Hematopoietic multipotent progenitor cell treated with erythropoietin and hydrocortisone succinate and interleukin-3 and kit ligand, for 4 days (in vitro differentiated cells): ENCODE data around the gene TMEM202.
A peak's percentile ranks its signal among the peaks of the same experiment; 100 is the strongest.
"Not testable (repeated sequence)": the region's sequence is repeated elsewhere in the genome, so short reads cannot be mapped to it uniquely, and the experiment has no call there.

Source experiments
- DNase-seq: peaks from one replicate; pipeline ENCODE4 v3.0.0-alpha.2; 2015

TMEM202 gene, protein sequence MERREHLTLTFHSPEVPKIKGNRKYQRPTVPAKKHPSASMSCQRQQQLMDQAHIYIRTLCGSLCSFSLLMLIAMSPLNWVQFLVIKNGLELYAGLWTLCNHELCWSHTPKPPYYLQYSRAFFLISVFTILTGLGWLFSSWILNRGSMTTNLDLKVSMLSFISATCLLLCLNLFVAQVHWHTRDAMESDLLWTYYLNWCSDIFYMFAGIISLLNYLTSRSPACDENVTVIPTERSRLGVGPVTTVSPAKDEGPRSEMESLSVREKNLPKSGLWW

DNA sequence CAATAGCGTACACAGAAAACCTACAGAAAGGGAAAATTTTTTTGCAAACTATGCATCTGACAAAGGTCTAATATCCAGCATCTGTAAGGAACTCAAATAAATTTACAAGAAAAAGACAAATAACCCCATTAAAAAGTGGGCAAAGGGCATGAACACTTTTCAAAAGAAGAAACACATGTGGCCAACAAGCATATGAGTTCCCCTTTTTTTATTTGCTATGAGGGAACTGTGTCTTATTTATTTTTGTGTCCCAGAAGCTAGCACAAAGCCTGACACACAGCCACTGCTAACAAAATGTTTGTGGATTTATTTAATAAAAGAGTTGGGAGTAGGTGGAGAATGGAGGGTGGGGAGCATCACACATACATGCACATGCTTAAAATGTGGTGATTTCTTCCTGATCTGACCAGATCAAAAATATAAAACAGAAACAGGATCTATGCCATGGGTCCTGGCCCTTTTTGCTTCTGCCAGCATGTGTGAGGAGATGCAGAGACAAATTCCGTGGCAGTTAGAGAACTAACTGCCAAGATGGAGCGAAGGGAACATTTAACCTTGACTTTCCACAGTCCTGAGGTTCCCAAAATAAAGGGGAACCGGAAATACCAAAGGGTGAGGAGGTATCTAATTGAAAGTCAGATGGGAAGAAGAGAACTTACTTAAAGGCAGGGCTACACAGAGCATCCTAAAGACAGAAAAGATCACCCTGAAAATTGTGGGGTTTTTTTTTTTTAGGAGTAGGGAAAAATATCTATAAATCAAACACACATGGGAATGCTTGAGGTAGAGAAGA lies at the start of gene TMEM202:
TMEM202 (plus strand) TSS at position 510 of the 793 bp plus-strand sequence; CDS start at position 532, 22 bp downstream.
- peak; percentile 7 for DNase-seq

DNA sequence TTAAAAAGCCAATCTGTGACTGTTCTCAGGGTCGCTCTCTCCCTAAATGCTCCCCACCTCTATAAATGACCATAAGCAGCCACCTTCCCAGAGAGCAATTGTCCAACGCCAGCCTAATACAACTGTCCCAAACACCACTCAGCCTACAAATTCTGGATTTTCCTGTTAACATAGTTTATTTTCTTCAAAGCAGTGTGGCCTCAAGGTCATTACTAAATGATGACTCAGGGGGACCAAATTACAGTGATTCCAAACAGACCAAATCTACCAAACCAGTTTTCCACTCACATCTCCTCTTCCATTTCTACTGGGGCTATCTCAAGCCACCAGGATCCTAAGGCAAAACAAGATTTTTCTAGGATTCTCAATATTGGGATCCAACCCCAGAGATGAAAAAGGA lies 44.8 kb upstream of the TMEM202 start:
- no peak for DNase-seq

DNA sequence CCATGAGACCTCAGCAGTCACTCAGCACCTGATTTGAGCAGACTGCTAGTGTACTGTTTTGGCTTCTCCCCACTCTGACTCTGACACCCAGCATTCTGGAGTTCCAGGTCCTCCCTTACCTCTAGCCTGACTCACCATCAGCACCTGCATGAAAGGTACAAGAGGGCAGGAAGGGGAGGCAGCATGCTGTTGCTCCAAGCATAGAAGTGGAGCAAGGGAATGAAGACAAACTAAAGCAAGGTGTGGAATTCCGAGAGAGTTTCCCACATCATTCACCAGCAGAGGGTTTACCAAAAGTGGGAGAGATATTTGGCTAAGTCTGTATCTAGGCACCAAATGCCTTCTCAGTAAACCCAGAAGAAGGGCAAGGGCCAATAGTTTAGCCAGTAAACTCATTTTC lies 43.6 kb upstream of the TMEM202 start:
- no peak for DNase-seq

DNA sequence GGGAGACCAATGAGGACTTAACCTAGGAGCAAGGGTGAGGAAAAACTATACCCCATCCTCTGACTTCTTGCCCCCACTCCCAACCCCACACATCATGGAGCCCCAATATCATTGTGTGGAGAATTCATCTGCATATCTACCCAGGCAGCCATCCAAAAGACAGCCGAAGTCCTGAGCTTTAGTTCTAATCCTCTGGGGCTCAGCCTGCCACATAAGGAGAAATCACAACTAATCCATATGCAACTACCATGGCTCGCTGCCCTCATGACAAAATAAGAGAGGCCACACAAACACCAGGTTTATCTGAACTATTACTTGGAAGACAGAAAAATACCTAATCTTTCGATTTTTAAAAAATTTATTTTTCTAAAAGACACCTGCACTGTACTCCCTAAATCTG lies 40.0 kb upstream of the TMEM202 start:
- no peak for DNase-seq

DNA sequence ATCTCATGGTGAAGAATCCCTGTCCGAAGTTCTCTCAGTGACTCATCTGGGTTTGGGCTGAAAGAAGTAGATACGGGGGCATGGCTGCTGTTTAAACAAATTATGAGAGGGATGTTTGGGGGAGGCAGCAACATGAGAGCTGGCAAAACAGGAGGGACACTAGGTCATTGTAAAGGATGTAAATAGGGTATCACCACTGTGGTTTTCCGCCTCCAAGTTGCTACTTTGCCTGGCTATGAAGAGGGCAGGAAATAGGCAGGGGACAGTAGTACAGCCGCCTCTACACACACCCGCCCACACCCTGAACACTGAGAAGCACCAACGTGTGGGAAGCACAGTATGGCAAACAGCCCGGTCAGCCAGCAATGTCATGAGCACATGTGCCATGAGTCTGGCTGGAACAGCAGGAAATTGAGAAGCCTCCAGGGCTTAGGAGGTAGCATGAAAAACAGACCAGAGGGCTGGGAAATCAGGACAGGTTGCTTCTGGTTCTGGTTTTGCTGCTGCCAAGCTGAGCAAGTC lies 39.4 kb upstream of the TMEM202 start:
- DNase-seq = no peak

DNA sequence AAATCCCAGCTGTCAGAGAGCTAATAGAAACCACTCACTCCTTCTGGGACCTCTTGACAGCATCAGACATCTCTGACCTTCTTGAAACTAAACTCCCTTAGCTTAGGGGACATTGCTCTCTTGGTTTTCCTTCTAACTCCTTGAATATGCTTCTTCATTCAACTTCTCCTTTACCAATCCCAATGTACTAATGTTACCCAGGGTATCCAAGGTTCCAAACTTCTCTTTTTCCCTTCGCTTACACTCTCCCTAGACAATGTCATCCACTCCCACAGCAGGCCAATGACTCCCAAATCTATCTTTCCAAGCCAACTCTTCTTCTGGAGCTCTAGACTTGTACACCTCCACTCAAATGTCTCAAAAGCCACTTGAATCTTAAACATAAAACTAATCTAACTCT lies 36.9 kb upstream of the TMEM202 start:
- DNase-seq = no peak

DNA sequence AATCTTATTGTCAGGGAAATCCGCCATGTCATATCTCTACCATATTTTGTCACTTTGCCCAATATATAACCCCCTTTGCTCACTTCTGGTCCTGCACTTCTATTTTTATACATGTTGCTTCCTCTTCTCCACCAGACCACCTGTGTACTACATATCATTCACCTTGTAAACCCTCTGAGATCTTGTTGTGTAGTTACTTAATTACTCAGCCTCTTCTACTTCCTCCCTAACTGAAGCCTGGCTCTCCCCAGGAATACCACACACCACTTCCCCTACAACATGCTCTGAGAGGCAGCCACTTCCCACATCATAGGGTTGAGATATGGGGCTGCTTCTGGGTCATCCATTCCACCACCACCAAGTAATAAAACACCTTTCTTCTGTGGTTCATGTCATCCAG lies 32.3 kb upstream of the TMEM202 start:
- DNase-seq = peak; percentile 74

DNA sequence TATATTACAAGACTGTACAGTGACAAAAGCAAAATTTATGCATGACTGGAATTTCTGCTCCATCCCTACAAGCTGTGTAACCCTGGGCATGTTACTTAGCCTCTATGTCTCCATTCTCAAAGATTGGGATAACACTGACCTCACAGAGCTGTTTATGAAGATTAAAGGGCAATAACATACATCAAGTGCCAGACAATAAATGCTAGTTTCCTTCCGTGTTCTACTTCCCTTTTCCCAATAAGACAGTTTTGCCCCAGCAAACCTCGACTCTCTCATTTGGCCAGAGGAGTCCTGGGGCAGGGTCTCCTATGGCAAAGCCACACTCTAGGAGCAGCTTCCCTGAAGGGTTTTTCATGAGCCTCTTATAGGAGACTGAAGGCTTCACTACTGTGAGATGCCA lies 29.8 kb upstream of the TMEM202 start:
- peak; percentile 26 for DNase-seq

DNA sequence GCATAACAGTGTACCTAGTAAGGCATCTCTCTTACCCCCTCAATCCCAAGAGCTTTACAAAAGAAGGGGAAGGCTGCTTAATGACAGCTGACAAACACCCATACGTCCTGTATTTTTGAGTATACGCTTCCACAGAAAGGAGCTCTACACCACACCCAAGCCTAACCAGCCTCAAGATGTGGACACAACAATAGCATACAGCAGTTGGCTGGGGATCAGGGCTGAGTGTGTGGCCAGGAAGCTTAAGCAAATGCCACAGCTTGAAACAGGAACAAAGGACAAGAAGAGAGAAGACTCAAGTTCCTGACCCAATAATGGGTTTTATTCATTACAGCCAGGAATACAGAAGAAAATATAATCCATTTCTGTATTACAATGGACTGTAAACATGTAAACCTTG lies 29.2 kb upstream of the TMEM202 start:
- DNase-seq = peak; percentile 60

DNA sequence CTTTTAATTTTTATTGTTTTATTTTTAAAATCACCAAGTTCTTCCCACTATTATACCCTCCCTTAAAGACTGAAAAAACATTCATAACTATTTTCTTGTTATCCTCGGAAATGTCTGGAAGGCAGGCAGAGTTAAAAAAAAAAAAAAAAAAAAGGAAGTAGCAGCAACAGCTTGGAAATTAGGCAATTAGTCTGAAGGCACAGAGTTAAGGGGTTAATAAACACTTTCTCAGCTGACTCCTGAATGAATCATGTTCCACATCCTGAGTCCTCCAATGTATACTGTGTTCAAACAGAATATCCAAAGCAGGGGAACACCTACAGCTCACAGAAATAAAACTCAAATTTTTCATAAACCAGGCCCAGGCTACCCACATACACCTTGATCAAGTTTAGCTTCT lies 28.1 kb upstream of the TMEM202 start:
- DNase-seq = peak; percentile 41

DNA sequence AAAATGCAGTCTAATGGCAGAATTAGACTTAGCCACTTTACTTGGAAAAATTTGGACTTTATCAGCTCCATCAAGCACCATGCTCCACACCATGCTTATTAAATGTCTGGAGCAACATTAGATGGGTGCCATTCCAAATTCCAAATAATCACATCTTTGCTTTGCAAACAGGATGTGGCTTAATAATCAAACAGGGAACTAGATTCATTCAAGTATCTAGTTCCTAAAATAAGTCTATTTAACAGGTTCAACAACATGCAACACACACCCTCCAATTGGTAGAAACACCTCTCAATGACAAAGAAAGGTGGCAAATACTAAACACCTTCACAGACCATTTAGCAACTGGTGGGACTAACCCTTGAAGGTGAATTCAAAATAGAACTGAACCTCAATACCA lies 25.7 kb upstream of the TMEM202 start:
- no peak for DNase-seq

DNA sequence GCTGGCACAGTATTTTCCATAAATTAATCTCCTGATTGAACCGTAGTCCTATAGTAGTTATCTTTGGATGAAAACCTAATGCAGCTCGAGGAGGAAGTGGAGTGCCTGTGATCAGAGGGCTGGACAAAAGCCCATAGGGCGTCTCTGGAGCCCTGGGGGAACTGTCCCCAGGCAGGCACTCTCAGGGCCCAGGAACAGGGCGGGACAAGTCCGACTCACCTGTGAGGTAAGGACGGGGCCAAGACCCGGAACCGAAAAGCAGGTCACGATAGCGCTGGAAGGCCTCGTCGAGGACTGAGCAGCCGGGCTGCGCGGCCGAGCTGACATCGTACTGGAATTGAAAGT lies 22.6 kb upstream of the TMEM202 start:
- peak; percentile 63 for DNase-seq

DNA sequence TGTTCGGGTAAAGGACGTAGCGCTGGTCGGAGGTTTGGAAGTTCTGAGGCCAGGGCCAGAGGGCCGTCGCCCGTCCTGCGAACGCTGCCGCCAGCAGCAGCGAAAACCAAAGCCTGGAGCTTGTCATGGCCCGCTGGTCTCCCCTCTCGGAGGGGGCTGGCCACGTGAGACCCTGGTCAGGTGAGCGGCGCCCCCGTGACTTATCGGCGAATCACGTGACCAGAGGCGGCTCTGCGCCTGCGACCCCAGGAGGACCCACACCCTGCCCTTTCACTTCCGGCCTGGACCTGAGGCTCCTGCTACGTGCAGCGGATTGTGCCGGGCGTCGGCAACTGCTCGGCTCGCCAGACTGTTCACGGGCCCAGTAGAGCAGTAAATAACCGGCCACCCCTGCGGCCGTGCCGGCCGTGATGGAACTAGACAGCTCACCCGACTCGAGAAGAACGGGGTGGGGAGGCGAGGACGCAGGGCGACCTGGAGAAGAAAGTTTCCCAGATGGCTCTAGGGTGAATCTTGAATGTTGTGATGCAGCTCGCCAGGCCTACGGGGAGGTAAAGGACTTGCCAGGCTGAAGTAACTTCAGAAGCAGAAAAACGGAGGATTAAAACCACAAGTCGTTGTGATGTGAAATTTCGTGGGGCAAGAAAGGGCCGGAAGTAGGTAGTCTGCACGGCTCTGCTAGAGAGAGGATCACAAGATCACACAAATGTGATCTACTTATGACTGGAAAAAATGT lies 22.1 kb upstream of the TMEM202 start, which contains the start of gene HEXA:
HEXA (minus strand) TSS at position 169 of the 736 bp plus-strand sequence; CDS start at position 127, 42 bp downstream.
- peak; percentile 97 for DNase-seq

DNA sequence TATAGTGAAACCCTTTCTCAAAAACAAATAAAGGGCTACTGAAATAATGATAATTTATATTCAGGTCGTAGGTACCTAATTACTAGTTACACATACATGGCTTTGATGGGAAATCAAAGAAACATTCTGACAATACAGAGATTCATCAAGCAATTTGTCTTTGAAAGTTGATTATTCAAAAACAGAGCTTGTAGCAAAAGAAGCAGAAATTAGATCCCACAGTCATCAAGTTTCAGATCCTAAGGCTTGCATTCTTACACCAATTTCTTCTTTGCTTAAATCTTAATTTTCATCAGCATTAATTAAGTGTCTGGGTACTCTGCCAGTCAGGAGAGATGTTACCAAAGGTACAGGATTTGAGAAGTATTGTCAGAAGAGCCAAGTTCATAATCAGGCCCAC lies 20.8 kb upstream of the TMEM202 start:
- no peak for DNase-seq

DNA sequence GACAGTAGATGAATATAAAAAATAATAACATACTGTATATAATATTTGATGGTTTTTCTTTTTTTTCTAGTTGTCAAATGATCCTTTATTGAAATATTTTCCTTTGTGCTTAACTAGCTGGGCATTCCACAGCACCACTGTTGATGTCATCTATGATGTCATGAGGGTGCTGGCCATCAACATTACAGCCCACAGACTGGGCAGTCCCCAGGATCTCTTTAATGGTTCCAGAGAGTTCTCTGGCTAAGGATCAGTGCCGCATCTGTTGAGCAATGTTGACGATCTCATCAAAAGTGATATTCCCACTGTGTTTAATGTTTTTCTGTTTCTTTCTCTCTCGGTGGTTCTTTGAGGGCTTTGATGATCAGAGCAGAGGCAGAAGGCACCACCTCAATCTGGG lies 19.0 kb upstream of the TMEM202 start:
- not testable (repeated sequence) for DNase-seq

DNA sequence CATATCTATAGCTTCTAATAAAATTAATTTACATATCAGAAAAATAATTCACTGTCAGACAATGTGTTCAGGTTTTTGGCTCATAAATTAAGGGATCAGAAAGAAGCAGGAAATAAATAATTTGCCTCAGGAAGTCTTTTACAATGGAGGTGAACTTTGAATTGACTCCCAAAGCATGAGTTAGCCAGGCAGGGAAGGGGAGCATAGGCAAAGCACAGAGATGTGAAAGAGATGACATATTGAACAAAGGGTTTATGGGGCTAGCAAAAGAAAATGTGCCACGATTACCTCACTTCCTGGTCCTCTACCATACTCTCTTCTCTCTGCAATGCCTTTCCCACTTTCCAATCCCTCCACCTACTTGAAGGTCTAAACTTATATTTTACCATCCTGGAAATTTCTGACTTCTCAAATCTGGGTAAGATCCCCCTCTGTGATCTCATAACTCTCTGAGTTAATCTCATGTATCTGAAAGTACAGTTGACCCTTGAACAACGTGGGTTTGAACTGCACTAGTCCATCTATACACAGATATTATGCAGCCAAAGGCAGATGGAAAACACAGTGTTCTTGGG lies 18.2 kb upstream of the TMEM202 start:
- no peak for DNase-seq

DNA sequence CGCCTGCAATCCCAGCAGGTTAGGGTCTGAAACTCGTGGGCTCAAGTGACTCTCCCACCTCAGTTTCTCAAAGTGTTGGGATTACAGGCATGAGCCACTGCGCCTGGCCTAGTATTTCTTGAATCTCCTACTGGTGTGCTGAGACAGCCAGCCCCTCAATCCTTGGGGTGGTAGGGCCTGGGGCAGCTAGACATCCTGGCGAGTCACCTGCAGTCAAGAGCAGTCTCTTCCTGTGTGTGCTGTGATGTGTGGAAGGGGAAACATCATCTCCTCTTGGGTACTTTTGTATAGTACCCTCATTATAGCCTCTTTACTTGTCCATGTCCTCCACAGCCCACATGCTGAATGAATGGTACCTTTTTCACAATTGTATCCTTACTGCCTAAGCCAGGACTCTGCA lies 17.4 kb upstream of the TMEM202 start:
- DNase-seq = no peak

DNA sequence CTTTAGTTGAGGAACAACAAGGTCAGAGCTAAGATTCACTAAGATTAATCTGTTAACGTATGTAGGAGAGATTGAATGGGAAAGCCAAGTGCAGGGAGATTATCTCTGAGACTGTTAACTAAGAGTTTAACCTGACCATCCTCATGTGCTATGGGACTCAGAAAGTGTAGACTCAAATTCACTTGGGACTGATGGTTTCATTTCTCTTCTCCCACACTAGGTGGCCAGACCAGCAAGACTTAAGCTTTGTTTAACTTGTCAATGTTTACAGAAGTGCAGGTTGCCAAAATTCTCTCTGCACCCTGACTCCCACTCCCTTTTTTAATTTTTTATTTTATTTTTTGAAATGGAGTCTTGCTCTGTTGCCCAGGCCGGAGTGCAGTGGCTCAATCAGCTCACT lies 16.0 kb upstream of the TMEM202 start:
- DNase-seq = peak; percentile 42

DNA sequence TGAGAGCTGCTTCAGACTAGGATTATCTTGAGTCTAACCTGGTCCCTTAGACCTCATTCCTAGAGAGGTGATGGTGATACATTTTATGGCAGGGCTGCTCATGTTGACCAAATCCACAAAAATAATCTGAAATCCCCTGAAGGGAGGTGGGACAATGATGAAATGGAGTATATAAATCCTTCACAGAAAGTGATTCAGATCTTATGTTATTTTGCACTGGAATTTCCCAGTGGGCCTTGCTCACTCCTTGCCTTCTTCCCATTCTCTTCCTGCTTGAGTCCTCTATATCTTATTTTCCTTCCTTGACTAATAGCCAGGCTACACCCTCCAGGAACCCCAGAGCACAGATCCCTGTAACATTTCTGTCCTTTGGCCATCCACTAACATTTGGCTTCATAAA lies 10.4 kb upstream of the TMEM202 start:
- no peak for DNase-seq

DNA sequence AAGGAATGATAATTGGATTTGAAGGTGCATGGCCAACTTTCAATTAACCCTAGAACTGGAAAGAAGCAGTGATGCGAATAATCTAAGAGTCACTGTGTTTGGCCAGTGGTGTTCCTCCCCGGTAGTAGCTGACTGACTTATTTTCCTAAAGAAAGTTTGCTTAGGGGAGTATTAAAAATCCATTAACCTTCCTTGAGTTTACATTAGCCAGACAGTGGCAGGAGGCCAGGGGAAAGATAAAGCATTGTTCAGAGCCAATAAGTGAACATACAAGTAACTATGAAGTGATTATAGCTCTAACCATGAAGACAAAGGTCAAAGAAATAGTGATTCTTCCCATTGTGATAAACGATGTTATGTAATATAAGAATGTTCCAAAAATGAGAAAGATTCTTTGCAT lies 8.9 kb upstream of the TMEM202 start:
- DNase-seq = no peak

DNA sequence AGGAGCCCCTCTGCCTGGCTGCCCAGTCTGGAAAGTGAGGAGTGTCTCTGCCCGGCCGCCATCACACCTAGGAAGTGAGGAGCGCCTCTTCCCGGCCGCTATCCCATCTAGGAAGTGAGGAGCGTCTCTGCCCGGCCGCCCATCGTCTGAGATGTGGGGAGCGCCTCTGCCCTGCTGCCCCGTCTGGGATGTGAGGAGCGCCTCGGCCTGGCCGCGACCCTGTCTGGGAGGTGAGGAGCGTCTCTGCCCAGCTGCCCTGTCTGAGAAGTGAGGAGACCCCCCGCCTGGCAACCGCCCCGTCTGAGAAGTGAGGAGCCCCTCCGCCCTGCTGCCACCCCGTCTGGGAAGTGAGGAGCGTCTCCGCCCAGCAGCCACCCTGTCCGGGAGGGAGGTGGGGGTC lies 1.8 kb upstream of the TMEM202 start:
- not testable (repeated sequence) for DNase-seq

DNA sequence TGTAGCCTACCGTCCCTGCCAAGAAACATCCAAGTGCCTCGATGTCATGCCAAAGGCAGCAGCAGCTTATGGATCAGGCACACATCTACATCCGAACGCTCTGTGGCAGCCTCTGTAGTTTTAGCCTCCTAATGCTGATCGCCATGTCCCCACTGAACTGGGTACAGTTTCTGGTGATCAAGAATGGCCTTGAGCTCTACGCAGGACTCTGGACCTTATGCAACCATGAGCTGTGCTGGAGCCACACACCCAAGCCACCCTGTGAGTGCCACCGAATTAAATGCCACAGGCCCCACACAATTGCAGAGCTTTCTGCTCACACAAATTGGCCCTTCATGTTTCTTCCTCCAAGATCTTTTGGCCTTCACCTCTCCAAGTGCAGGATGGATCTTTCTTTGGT lies 543 bp downstream of the TMEM202 start:
- no peak for DNase-seq

DNA sequence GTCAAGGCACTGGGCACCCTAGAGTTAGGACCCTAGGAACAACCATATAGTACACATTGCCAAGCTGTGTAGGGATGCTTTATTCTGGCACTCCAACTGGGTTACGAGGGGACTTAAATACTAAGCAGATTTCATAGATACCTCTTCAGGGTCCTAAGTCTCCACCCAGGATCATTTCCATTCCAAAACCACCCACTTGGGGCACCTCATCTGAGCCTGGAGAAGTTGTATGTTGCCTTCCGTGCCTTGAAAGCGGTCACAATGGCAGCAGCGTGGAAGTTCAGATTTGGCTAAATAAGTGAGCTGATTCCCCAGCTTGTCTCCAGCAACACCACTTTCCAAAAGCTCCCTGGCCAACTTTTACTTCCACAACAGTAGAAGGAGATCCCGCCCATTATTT lies 4.6 kb downstream of the TMEM202 start:
- no peak for DNase-seq
